Measurements from ENCODE around the gene NR4A3.

The NR4A3 gene

DNA sequence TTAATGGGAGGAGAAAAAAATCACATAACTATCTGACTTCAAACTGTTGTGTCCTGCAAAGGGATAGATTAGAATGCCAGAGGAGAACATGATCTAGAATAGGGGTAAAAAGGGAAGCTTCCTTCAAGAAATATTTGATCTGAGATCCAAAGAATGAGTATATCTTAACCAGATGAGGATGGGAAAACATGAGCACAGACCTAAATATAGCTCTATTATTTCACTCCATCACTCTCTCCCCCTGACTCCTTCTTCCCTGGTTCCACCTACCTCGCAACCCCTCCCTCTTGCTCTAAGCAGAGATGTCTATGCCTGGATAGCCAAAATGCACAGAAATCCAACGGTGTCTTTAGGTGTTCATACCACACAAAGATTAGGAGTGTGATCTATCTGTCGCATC lies 36.4 kb downstream of the NR4A3 start:
- TF ChIP-seq, protein P1, sequence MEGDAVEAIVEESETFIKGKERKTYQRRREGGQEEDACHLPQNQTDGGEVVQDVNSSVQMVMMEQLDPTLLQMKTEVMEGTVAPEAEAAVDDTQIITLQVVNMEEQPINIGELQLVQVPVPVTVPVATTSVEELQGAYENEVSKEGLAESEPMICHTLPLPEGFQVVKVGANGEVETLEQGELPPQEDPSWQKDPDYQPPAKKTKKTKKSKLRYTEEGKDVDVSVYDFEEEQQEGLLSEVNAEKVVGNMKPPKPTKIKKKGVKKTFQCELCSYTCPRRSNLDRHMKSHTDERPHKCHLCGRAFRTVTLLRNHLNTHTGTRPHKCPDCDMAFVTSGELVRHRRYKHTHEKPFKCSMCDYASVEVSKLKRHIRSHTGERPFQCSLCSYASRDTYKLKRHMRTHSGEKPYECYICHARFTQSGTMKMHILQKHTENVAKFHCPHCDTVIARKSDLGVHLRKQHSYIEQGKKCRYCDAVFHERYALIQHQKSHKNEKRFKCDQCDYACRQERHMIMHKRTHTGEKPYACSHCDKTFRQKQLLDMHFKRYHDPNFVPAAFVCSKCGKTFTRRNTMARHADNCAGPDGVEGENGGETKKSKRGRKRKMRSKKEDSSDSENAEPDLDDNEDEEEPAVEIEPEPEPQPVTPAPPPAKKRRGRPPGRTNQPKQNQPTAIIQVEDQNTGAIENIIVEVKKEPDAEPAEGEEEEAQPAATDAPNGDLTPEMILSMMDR (IDR thresholded peaks at IDR 0.05; ENCODE audit: borderline replicate concordance, insufficient read depth, low read depth, low read length) = no peak

DNA sequence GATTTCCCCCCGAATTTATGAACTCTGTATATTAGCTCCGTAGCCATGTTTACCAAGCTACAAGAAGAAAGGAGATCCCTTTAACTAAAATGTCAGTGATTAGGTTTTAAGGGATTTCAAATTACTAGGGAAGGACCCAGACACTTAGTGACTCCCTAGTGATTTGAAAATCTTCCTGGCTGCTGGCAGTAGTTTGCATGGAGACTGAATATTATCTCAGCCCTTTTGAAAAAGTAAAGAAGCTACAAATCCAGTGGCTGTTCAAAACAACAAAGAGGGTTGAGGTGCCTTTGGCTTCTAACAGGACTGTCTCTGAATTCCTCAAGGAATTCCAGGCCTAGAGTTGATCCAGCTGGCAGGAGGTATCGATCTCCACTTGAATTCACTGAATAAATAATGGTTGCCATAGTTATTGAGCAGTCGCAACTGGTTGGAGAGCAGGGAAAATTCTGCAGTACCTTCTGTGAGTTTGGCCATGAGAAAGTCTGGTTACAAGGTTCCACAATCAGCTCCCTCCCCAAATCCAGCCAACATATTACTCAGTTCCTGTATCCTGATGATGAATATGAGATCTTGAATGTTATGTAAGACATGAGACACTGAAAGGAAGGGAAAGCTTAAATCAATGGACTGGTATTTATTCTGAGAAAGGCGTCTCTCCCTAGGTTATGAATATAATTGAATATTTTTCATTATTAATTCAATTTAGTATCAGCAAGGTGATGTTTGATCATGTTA lies 37.7 kb downstream of the NR4A3 start:
- TF ChIP-seq, protein P1 (IDR thresholded peaks at IDR 0.05; ENCODE audit: borderline replicate concordance, insufficient read depth, low read depth, low read length) = no peak
- no peak overlapping the region for H3K4me3 ChIP-seq (ENCODE audit: low read depth, low read length)

More for the DNA sequence above, 36.4 kb downstream of the NR4A3 start:
- no peak overlapping the region for H3K4me3 ChIP-seq (ENCODE audit: low read depth, low read length)

GRCh38 chr9:99860266-99860665 lies 38.6 kb downstream of the NR4A3 start:
- no peak overlapping the region for H3K4me3 ChIP-seq (ENCODE audit: low read depth, low read length)
- TF ChIP-seq, protein P1 (IDR thresholded peaks at IDR 0.05; ENCODE audit: borderline replicate concordance, insufficient read depth, low read depth, low read length) = no peak

DNA sequence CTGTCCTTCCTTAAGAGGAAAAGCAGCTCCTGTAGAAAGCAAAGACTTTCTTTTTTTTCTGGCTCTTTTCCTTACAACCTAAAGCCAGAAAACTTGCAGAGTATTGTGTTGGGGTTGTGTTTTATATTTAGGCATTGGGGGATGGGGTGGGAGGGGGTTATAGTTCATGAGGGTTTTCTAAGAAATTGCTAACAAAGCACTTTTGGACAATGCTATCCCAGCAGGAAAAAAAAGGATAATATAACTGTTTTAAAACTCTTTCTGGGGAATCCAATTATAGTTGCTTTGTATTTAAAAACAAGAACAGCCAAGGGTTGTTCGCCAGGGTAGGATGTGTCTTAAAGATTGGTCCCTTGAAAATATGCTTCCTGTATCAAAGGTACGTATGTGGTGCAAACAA lies 42.3 kb downstream of the NR4A3 start:
- TF ChIP-seq, protein P1 (IDR thresholded peaks at IDR 0.05; ENCODE audit: borderline replicate concordance, insufficient read depth, low read depth, low read length) = no peak
- no peak overlapping the region for H3K4me3 ChIP-seq (ENCODE audit: low read depth, low read length)

GRCh38 chr9:99866398-99866797 lies 44.7 kb downstream of the NR4A3 start:
- no peak overlapping the region for H3K4me3 ChIP-seq (ENCODE audit: low read depth, low read length)
- TF ChIP-seq, protein P1 (IDR thresholded peaks at IDR 0.05; ENCODE audit: borderline replicate concordance, insufficient read depth, low read depth, low read length) = no peak

DNA sequence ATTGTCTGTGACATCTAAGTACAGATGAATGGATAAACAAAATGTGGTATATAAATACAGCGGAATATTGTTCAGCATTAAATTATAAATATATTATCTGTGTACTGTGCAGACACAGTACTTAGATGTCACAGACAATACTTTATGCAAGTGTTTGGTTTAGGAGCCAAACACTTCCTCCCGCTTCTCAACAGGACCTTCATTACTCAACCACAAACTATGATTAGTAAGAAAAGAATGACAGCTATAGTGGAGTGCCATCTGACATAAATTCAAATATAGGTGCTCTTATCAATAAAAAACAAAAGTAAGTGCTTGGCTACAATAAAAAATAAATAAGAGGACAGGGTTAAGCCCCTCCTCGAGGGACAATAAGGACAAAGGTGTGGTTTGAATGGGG lies 45.9 kb downstream of the NR4A3 start:
- TF ChIP-seq, protein P1 (IDR thresholded peaks at IDR 0.05; ENCODE audit: borderline replicate concordance, insufficient read depth, low read depth, low read length) = no peak
- H3K4me3 ChIP-seq (ENCODE audit: low read depth, low read length) = no peak overlapping the region

DNA sequence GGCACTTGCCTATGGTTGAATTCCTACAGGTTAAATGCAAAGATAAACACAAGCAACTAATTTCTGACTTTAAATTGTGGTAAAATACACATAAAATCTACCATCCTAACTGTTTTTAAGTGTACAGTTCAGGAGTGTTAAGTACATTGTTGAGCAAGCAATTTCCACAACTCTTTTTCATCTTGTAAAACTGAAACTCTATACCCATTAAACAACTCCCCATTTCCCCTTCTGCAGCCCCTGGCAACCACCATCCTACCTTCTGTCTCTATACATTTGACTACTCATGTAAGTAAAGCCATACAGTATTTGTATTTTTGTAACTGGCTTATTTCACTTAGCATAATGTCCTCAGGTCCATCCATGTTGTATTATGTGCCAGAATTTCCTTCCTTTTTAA lies 46.3 kb downstream of the NR4A3 start:
- H3K4me3 ChIP-seq (ENCODE audit: low read depth, low read length) = no peak overlapping the region
- TF ChIP-seq, protein P1 (IDR thresholded peaks at IDR 0.05; ENCODE audit: borderline replicate concordance, insufficient read depth, low read depth, low read length) = no peak

All from GM12875 (cell line).